Cerebellar cortex (tissue), 1 donor: ENCODE data around the gene SC5D.
A peak's percentile ranks its signal among the peaks of the same experiment; 100 is the strongest.

ENCODE experiments used
- DNase-seq: peaks from one replicate; pipeline ENCODE4 v3.0.0-alpha.2; 2015; ENCODE audit warnings: low spot score

Gene SC5D

GRCh38 chr11:121293288-121293594, 670 bp downstream of the SC5D start:
- no peak for DNase-seq

- no peak for DNase-seq
Measured at GRCh38 chr11:121295246-121296029, 2.9 kb downstream of the SC5D start.

- no peak for DNase-seq
Measured at GRCh38 chr11:121297872-121298271, 5.3 kb downstream of the SC5D start.

GRCh38 chr11:121298774-121299173, 6.2 kb downstream of the SC5D start:
- no peak for DNase-seq

- no peak for DNase-seq
Measured at GRCh38 chr11:121299417-121299816, 6.8 kb downstream of the SC5D start.

- no peak for DNase-seq
Measured at GRCh38 chr11:121300313-121300971, 7.9 kb downstream of the SC5D start.

GRCh38 chr11:121300972-121301699, 8.6 kb downstream of the SC5D start:
- no peak for DNase-seq

GRCh38 chr11:121304759-121305158, 12.2 kb downstream of the SC5D start:
- no peak for DNase-seq

- DNase-seq, result no peak
Measured at GRCh38 chr11:121308816-121309215, 16.2 kb downstream of the SC5D start.

GRCh38 chr11:121309688-121310087, 17.1 kb downstream of the SC5D start:
- DNase-seq, result no peak

GRCh38 chr11:121310908-121311307, 18.3 kb downstream of the SC5D start:
- no peak for DNase-seq

GRCh38 chr11:121311373-121311772, 18.8 kb downstream of the SC5D start:
- DNase-seq, result no peak

GRCh38 chr11:121312483-121312882, 19.9 kb downstream of the SC5D start:
- DNase-seq, result no peak

GRCh38 chr11:121318848-121319834, 26.6 kb downstream of the SC5D start:
- DNase-seq, result peak; percentile 73

- DNase-seq, result peak; percentile 89
Measured at GRCh38 chr11:121321614-121322243, 29.2 kb downstream of the SC5D start.

- DNase-seq, result peak; percentile 39
Measured at GRCh38 chr11:121323046-121323607, 30.6 kb downstream of the SC5D start.

GRCh38 chr11:121326230-121326629, 33.7 kb downstream of the SC5D start:
- DNase-seq, result no peak

- DNase-seq, result no peak
Measured at GRCh38 chr11:121327553-121327952, 35.0 kb downstream of the SC5D start.

- DNase-seq, result no peak
Measured at GRCh38 chr11:121328176-121328966, 35.8 kb downstream of the SC5D start.
